ENCODE data around the gene ZNF30.

GRCh38 chr19:34974646-34975045, 47.9 kb downstream of the ZNF30 start:
- no peak for TF ChIP-seq POLR2A (IDR thresholded peaks at IDR 0.05)
- no peak for TF ChIP-seq CTCF (IDR thresholded peaks at IDR 0.05)
